HCT116 (cell line): ENCODE measurements around the gene NPB. TPM values are rescaled to one million over a fixed set of nuclear protein-coding genes. Genes with fewer than 3 reads are reported as not detected.

ENCODE experiments used
- ATAC-seq: fragments of 200-7000 bp; cut with Tn5 transposase; 2 replicates; pipeline ENCODE4 v1.9.1; 2020; ENCODE audit warnings: mild to moderate bottlenecking, moderate library complexity
- BruUV-seq: library from RNA; stranded (reverse); fragments of 400-500 nt; replicated peaks from 2 replicates; lab custom pipeline; 2021; lab: Mats Ljungman, UMichigan
- CTCF ChIA-PET: fragments of 300-600 bp; sonication (Branson Sonifier 250); formaldehyde crosslinking; loops from one replicate; lab custom pipeline; 2021; ENCODE audit warnings: antibody characterized with exemption; lab: Charles Lee
- POLR2A ChIA-PET: fragments of 300-600, 350-600 bp; sonication (Branson Sonifier 250); formaldehyde crosslinking; loops from one replicate; lab custom pipeline; 2021; ENCODE audit warnings: antibody characterized with exemption; lab: Charles Lee
- RAD21 ChIA-PET, 2 experiments: fragments of 300-600 bp; sonication (Branson Sonifier 250); formaldehyde crosslinking; loops; one replicate each; lab custom pipeline; 2023; ENCODE audit warnings: low total read pairs in 2 of 2; ENCODE audit not compliant: uncharacterized antibody in 2 of 2, unreplicated experiment in 2 of 2, low non-redundant PET in 1 of 2; lab: Charles Lee
- DNase-seq: peaks from one replicate; pipeline ENCODE4 v3.0.0-alpha.2; 2010; ENCODE audit warnings: low read depth, low spot score
- H2AFZ ChIP-seq: fragments of 200-600 bp; shearing (Covaris generic), sonication (generic); 2 replicates; pipeline ENCODE4 v1.6.1; 2017; ENCODE audit warnings: low read depth, mixed run types, mixed read lengths, antibody characterized with exemption, low read length; ENCODE audit not compliant: poor library complexity, severe bottlenecking
- H3K27ac ChIP-seq: 2 replicates; pipeline ENCODE4 v1.5.1; 2012; ENCODE audit warnings: low read depth, low read length
- H3K27me3 ChIP-seq: fragments of 200-600 bp; sonication (generic); 2 replicates; pipeline ENCODE4 v1.6.1; 2016; ENCODE audit warnings: mixed run types, low read length, mixed read lengths; ENCODE audit not compliant: insufficient read depth
- H3K36me3 ChIP-seq, 2 experiments: fragments of 200-500 bp in 1 of 2; fragments of 200-600 bp in 1 of 2; sonication (Bioruptor generic) in 1 of 2; sonication (generic) in 1 of 2; 2 replicates each; pipeline versions ENCODE4 v1.5.1 to v1.6.1; 2014 to 2016; ENCODE audit warnings: low read length in 2 of 2, inconsistent platforms in 1 of 2, mixed read lengths in 1 of 2, mixed run types in 1 of 2; ENCODE audit not compliant: insufficient read depth in 2 of 2, control insufficient read depth in 1 of 2
- H3K4me1 ChIP-seq, 2 experiments: fragments of 200-600 bp in 1 of 2; sonication (generic) in 1 of 2; 2 replicates each; pipeline versions ENCODE4 v1.5.1 to v1.6.1; 2012 to 2017; ENCODE audit warnings: low read length in 2 of 2, inconsistent platforms in 1 of 2, mild to moderate bottlenecking in 1 of 2, mixed read lengths in 1 of 2, mixed run types in 1 of 2, moderate library complexity in 1 of 2; ENCODE audit not compliant: insufficient read depth in 2 of 2, control insufficient read depth in 1 of 2
- H3K4me2 ChIP-seq: fragments of 200-600 bp; sonication (generic); 2 replicates; pipeline ENCODE4 v1.6.1; 2017; ENCODE audit warnings: mixed run types, low read length, mixed read lengths
- H3K4me3 ChIP-seq, 2 experiments: fragments of 200-600 bp in 1 of 2; sonication (generic) in 1 of 2; replicated peaks in 1 of 2; 2 replicates each; pipeline ENCODE4 v1.5.1; 2011 to 2016; ENCODE audit warnings: low read length in 2 of 2, control low read depth in 1 of 2, low read depth in 1 of 2, mild to moderate bottlenecking in 1 of 2, mixed read lengths in 1 of 2, mixed run types in 1 of 2
- H3K79me2 ChIP-seq: fragments of 200-600 bp; sonication (generic); 2 replicates; pipeline ENCODE4 v1.6.1; 2017; ENCODE audit warnings: mild to moderate bottlenecking, mixed run types, low read length, moderate library complexity, mixed read lengths; ENCODE audit not compliant: insufficient read depth
- H3K9ac ChIP-seq: fragments of 200-600 bp; sonication (generic); 2 replicates; pipeline ENCODE4 v1.6.1; 2016; ENCODE audit warnings: low read length, mixed read lengths
- H3K9me2 ChIP-seq: fragments of 200-600 bp; sonication (generic), shearing (Covaris generic); 2 replicates; pipeline ENCODE4 v1.6.1; 2017; ENCODE audit warnings: mixed run types, mild to moderate bottlenecking, moderate library complexity; ENCODE audit not compliant: insufficient read depth
- H3K9me3 ChIP-seq, 2 experiments: fragments of 200-500 bp in 1 of 2; fragments of 200-600 bp in 1 of 2; sonication (Bioruptor generic) in 1 of 2; sonication (generic) in 1 of 2; 2 replicates each; pipeline ENCODE4 v1.6.1; 2014 to 2017; ENCODE audit warnings: low read length in 2 of 2, mixed read lengths in 2 of 2, inconsistent platforms in 1 of 2, low read depth in 1 of 2, mild to moderate bottlenecking in 1 of 2, mixed run types in 1 of 2, moderate library complexity in 1 of 2; ENCODE audit not compliant: control insufficient read depth in 1 of 2, insufficient read depth in 1 of 2
- H4K20me1 ChIP-seq: fragments of 200-600 bp; sonication (generic), shearing (Covaris generic); 2 replicates; pipeline ENCODE4 v1.6.1; 2017; ENCODE audit warnings: mixed run types, mild to moderate bottlenecking, moderate library complexity; ENCODE audit not compliant: insufficient read depth
- CTCF ChIP-seq, 3 experiments: fragments of 200-600 bp in 1 of 3; sonication (generic) in 1 of 3; IDR thresholded peaks in 2 of 3; conservative IDR thresholded peaks in 1 of 3; 2 replicates each; pipeline ENCODE4 v1.5.1; 2012 to 2017; ENCODE audit warnings: low read depth in 2 of 3, low read length in 2 of 3, antibody characterized with exemption in 1 of 3, borderline replicate concordance in 1 of 3, control low read depth in 1 of 3, mild to moderate bottlenecking in 1 of 3, mixed read lengths in 1 of 3, mixed run types in 1 of 3, moderate library complexity in 1 of 3; ENCODE audit not compliant: insufficient read depth in 1 of 3
- MAX ChIP-seq: IDR thresholded peaks from 2 replicates; pipeline ENCODE4 v1.6.1; 2012
- POLR2AphosphoS5 ChIP-seq: IDR thresholded peaks from 2 replicates; pipeline ENCODE4 v1.6.1; 2011; ENCODE audit warnings: mild to moderate bottlenecking, low read depth, low read length, moderate library complexity
- SIN3A ChIP-seq: IDR thresholded peaks from 2 replicates; pipeline ENCODE4 v1.6.1; 2012; ENCODE audit warnings: low read depth
- SP1 ChIP-seq: IDR thresholded peaks from 2 replicates; pipeline ENCODE4 v1.6.1; 2012; ENCODE audit warnings: low read depth
- ZNF274 ChIP-seq: fragments of 200-500 bp; sonication (Bioruptor generic); IDR thresholded peaks from 2 replicates; pipeline ENCODE4 v1.6.1; 2014; ENCODE audit warnings: mild to moderate bottlenecking, low read depth, low read length, inconsistent platforms
- intact Hi-C: fragments of 100-400 bp; cut with micrococcal nuclease; formaldehyde crosslinking; loops from 2 replicates; pipeline ENCODE4 v1.10.0; 2022
- total RNA-seq: library from RNA; stranded (reverse); gene quantifications from one replicate; pipeline ENCODE4 v1.2.1, GENCODE V29; 2021; ENCODE audit not compliant: unreplicated experiment

NPB gene
- total RNA-seq, 1 experiment from 2014 or later: 1.2 TPM

DNA sequence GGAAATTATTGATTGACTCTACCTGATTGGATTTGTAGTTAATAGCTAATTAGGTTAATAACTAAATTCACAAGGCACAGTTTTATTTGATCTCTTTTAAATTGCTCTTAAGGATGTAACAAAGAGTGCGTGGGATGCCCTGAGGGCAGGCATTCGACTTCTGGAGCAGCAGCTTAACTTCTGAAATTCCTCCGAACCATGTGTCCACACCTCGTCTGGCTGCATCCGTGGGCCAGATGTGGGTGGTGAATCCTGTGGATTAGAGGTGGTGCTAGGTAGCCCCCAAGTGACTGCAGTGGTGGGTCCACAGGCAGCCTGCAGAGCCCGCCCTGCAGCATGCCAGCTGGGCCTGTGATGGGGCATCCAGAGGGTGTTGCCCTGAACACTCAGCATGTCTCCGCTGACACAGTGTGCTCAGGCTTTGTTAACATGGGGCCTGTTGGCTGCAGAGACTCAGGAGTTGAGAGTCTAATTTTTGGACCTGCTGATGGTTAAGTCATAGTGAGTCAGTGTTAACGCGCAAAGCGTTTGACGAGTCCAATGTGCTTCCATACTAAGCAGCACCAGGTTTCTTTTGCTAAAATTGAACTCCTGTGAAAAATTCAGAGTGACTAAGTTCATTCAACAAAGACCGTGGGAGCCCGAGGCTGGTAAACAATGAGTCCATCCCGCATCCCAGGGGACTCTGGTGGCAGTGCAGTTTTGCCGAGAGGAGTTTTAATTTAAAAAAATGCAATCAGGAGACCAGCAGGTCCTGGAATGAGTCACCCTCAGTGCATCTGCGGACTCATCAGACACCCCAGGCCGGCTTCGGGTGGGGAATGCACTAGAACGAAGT lies 3.8 kb upstream of the NPB start:
- POLR2A ChIA-PET: interaction anchor here (0.8 to 1.1 kb wide), 2 partner anchors 14 to 15 kb away, joined by 3 read pairs; no protein-coding TSS in a partner anchor
- H3K4me3 ChIP-seq: peak overlapping the region in 1 of 2 experiments; percentile 13; a peak in 2 of 4 replicates
- no TSS peak for BruUV-seq

More for the DNA sequence above, 3.8 kb upstream of the NPB start:
- no peaks in the 10 kb centered on the region for H3K9me3 ChIP-seq
- H3K79me2 ChIP-seq: peaks cover 18% of the 10 kb centered on the region
- H3K36me3 ChIP-seq: peaks cover 11 to 30% of the 10 kb centered on the region in 2 experiments; a peak in 2 of 4 replicates
- peak overlapping the region; percentile 60 for H3K4me2 ChIP-seq
- peak overlapping the region; percentile 47 for H3K9ac ChIP-seq
- H3K9me2 ChIP-seq: no peaks in the 10 kb centered on the region
- no peaks in the 10 kb centered on the region for H4K20me1 ChIP-seq
- ChIA-PET CTCF (no interaction called here), RAD21 (no interaction called here)
- H3K27me3 ChIP-seq: no peaks in the 10 kb centered on the region
- no peak overlapping the region for H2AFZ ChIP-seq
- H3K4me1 ChIP-seq: peaks cover 24 to 52% of the 10 kb centered on the region in 2 experiments
- 0 out of 2 replicates have a peak, but pooled peaks have one; percentile 44 for TF ChIP-seq SIN3A
- TF ChIP-seq ZNF274: no peak
- TF ChIP-seq POLR2AphosphoS5: 0 out of 2 replicates have a peak, but pooled peaks have one; percentile 17
- TF ChIP-seq CTCF (IDR thresholded peaks at IDR 0.05 in 2 of 3, conservative IDR thresholded peaks at IDR 0.05 in 1 of 3; ENCODE audit: borderline replicate concordance in 1 of 3, insufficient read depth in 1 of 3, low read depth in 2 of 3, low read length in 2 of 3): no peak
- no peak for TF ChIP-seq SP1
- peak; percentile 68; the same call in 1 of the 2 replicates for TF ChIP-seq MAX
- H3K27ac ChIP-seq: peak overlapping the region; percentile 85
- peak; percentile 56 for DNase-seq
- intact Hi-C loops: no loop called here
- ATAC-seq: peak; percentile 69
